ENCODE data around the gene TOP2A. TPM values are rescaled to one million over a fixed set of nuclear protein-coding genes. Genes with fewer than 3 reads are reported as not detected.

The TOP2A gene
- polyA plus RNA-seq, 1 donor, result 45.8 TPM

GRCh38 chr17:40355804-40356758 lies 61.6 kb downstream of the TOP2A start:
- DNase-seq, result no peak

- DNase-seq, result peak; percentile 79
Observed at GRCh38 chr17:40355123-40355803, 62.4 kb downstream of the TOP2A start.

GRCh38 chr17:40354221-40355122 lies 63.2 kb downstream of the TOP2A start:
- DNase-seq, result no peak

GRCh38 chr17:40352779-40353394 lies 64.8 kb downstream of the TOP2A start:
- no peak for DNase-seq

- DNase-seq, result no peak
Observed at GRCh38 chr17:40352237-40352778, 65.4 kb downstream of the TOP2A start.

- no peak for DNase-seq
Observed at GRCh38 chr17:40351359-40352236, 66.1 kb downstream of the TOP2A start.

- no peak for DNase-seq
Observed at GRCh38 chr17:40350689-40351358, 66.9 kb downstream of the TOP2A start.

- no peak for DNase-seq
Observed at GRCh38 chr17:40349895-40350688, 67.6 kb downstream of the TOP2A start.

GRCh38 chr17:40349477-40349894 lies 68.2 kb downstream of the TOP2A start:
- DNase-seq, result no peak

GRCh38 chr17:40348562-40349476 lies 68.9 kb downstream of the TOP2A start:
- DNase-seq, result no peak

GRCh38 chr17:40348136-40348504 lies 69.6 kb downstream of the TOP2A start:
- DNase-seq, result no peak

GRCh38 chr17:40347319-40348135 lies 70.2 kb downstream of the TOP2A start:
- DNase-seq, result no peak

- no peak for DNase-seq
Observed at GRCh38 chr17:40346765-40347158, 70.9 kb downstream of the TOP2A start.

- DNase-seq, result no peak
Observed at GRCh38 chr17:40345994-40346764, 71.5 kb downstream of the TOP2A start.

GRCh38 chr17:40345161-40345993 lies 72.3 kb downstream of the TOP2A start:
- DNase-seq, result peak; percentile 78
